Measurements from ENCODE around the gene LSP1. TPM values are rescaled to one million over a fixed set of nuclear protein-coding genes. Genes with fewer than 3 reads are reported as not detected.
"Not testable (repeated sequence)": the region's sequence is repeated elsewhere in the genome, so short reads cannot be mapped to it uniquely, and the experiment has no call there.

LSP1 gene
- total and polyA plus RNA-seq, 2 of the 4 experiments (the other 2 are of a cell fraction) = not detected

- H3K14ac ChIP-seq (replicated peaks; ENCODE audit: low read depth, low read length); H3K9me3 ChIP-seq (ENCODE audit: control insufficient read depth, insufficient read depth, low read length); H2BK120ac ChIP-seq (ENCODE audit: low read depth, low read length); H3K36me3 ChIP-seq (ENCODE audit: control insufficient read depth, insufficient read depth, low read length); H3K9me1 ChIP-seq (ENCODE audit: insufficient read depth, low read length); H3K56ac ChIP-seq (ENCODE audit: extremely low read depth, insufficient read depth, low read length); H2AK9ac ChIP-seq (replicated peaks; ENCODE audit: low read depth, low read length, poor library complexity); H3K18ac ChIP-seq (ENCODE audit: low read depth, low read length); H2BK15ac ChIP-seq (ENCODE audit: low read depth, low read length); H2AK5ac ChIP-seq (ENCODE audit: low read depth, low read length); H4K8ac ChIP-seq (ENCODE audit: low read depth in 2 of 2, low read length in 2 of 2); ATAC-seq (ENCODE audit: low read depth); H3K4ac ChIP-seq (ENCODE audit: low read depth, low read length); H4K20me1 ChIP-seq (ENCODE audit: insufficient read depth, low read length); H3K79me1 ChIP-seq (ENCODE audit: low read depth in 1 of 2, low read length in 2 of 2); CTCF ChIA-PET; H3K4me1 ChIP-seq (ENCODE audit: control insufficient read depth, insufficient read depth, low read length); BruUV-seq (replicated peaks); H3K27ac ChIP-seq (ENCODE audit: insufficient read depth, low read length); DNase-seq; H3K4me3 ChIP-seq (ENCODE audit: insufficient read depth, low read depth, low read length); intact Hi-C loops (cut with micrococcal nuclease); H3K4me2 ChIP-seq (ENCODE audit: low read depth, low read length); H3K23ac ChIP-seq (ENCODE audit: low read depth, low read length); H4K91ac ChIP-seq (ENCODE audit: insufficient read depth, low read depth, low read length); POLR2A ChIA-PET (ENCODE audit: unreplicated experiment); H3K9ac ChIP-seq (ENCODE audit: low read depth, low read length); dilution Hi-C loops (cut with HindIII; ENCODE audit: low sequenced_read_pairs, unreplicated experiment); H2AFZ ChIP-seq (replicated peaks; ENCODE audit: low read length, poor library complexity); H2BK5ac ChIP-seq (ENCODE audit: low read depth, low read length, poor library complexity, severe bottlenecking); H2BK20ac ChIP-seq (ENCODE audit: low read depth, low read length); in situ Hi-C loops (cut with MboI; ENCODE audit: low sequenced_read_pairs); H4K5ac ChIP-seq (ENCODE audit: low read depth, low read length): not testable (repeated sequence)
- WGBS, 2 experiments (ENCODE audit: extremely low coverage in 2 of 2, insufficient read length in 1 of 2) = 87% methylated on average over 6 of the region's 17 CpGs; no CpG with 5 or more reads in 1 of the 2 experiments
- peaks cover 21% of the 10 kb centered on the region; the same call in 1 of the 2 replicates for H3K27me3 ChIP-seq (ENCODE audit: control insufficient read depth, insufficient read depth, low read length)
Observed at GRCh38 chr11:1873813-1874150, 20.9 kb downstream of the LSP1 start.

GRCh38 chr11:1874441-1875092, 21.7 kb downstream of the LSP1 start:
- BruUV-seq (replicated peaks); POLR2A ChIA-PET (ENCODE audit: unreplicated experiment); H4K91ac ChIP-seq (ENCODE audit: insufficient read depth, low read depth, low read length); H3K18ac ChIP-seq (ENCODE audit: low read depth, low read length); H3K36me3 ChIP-seq (ENCODE audit: control insufficient read depth, insufficient read depth, low read length); H3K4me3 ChIP-seq (ENCODE audit: insufficient read depth, low read depth, low read length); intact Hi-C loops (cut with micrococcal nuclease); H4K8ac ChIP-seq (ENCODE audit: low read depth in 2 of 2, low read length in 2 of 2); H3K23ac ChIP-seq (ENCODE audit: low read depth, low read length); H3K9ac ChIP-seq (ENCODE audit: low read depth, low read length); dilution Hi-C loops (cut with HindIII; ENCODE audit: low sequenced_read_pairs, unreplicated experiment); H4K5ac ChIP-seq (ENCODE audit: low read depth, low read length); H3K14ac ChIP-seq (replicated peaks; ENCODE audit: low read depth, low read length); CTCF ChIA-PET; H2BK120ac ChIP-seq (ENCODE audit: low read depth, low read length); H3K4me2 ChIP-seq (ENCODE audit: low read depth, low read length); H3K9me1 ChIP-seq (ENCODE audit: insufficient read depth, low read length); H2AFZ ChIP-seq (replicated peaks; ENCODE audit: low read length, poor library complexity); H2AK9ac ChIP-seq (replicated peaks; ENCODE audit: low read depth, low read length, poor library complexity); H3K9me3 ChIP-seq (ENCODE audit: control insufficient read depth, insufficient read depth, low read length); ATAC-seq (ENCODE audit: low read depth); H3K27ac ChIP-seq (ENCODE audit: insufficient read depth, low read length); DNase-seq; H3K56ac ChIP-seq (ENCODE audit: extremely low read depth, insufficient read depth, low read length); H3K4ac ChIP-seq (ENCODE audit: low read depth, low read length); H3K79me1 ChIP-seq (ENCODE audit: low read depth in 1 of 2, low read length in 2 of 2); H2BK15ac ChIP-seq (ENCODE audit: low read depth, low read length); H4K20me1 ChIP-seq (ENCODE audit: insufficient read depth, low read length); in situ Hi-C loops (cut with MboI; ENCODE audit: low sequenced_read_pairs); H2BK5ac ChIP-seq (ENCODE audit: low read depth, low read length, poor library complexity, severe bottlenecking); H2AK5ac ChIP-seq (ENCODE audit: low read depth, low read length); H3K4me1 ChIP-seq (ENCODE audit: control insufficient read depth, insufficient read depth, low read length); H2BK20ac ChIP-seq (ENCODE audit: low read depth, low read length): not testable (repeated sequence)
- 100% methylated on average over 3 of the region's 17 CpGs; no CpG with 5 or more reads in 1 of the 2 experiments for WGBS, 2 experiments (ENCODE audit: extremely low coverage in 2 of 2, insufficient read length in 1 of 2)
- H3K27me3 ChIP-seq (ENCODE audit: control insufficient read depth, insufficient read depth, low read length) = peaks cover 18% of the 10 kb centered on the region; the same call in 1 of the 2 replicates
